Medulla oblongata (tissue), 1 donor: ENCODE measurements around the gene HSF5.
"Not testable (repeated sequence)": the region's sequence is repeated elsewhere in the genome, so short reads cannot be mapped to it uniquely, and the experiment has no call there.

Source experiments
- DNase-seq: peaks from one replicate; pipeline ENCODE4 v3.0.0-alpha.2; 2015; ENCODE audit errors: extremely low spot score

HSF5 gene

GRCh38 chr17:58412961-58413586 lies 75.1 kb downstream of the HSF5 start:
- DNase-seq = no peak

- no peak for DNase-seq
These were observed 76.0 kb downstream of the HSF5 start for GRCh38 chr17:58412064-58412703.

- no peak for DNase-seq
These were observed 76.8 kb downstream of the HSF5 start for GRCh38 chr17:58411408-58411894.

- DNase-seq = no peak
These were observed 77.3 kb downstream of the HSF5 start for GRCh38 chr17:58410714-58411407.

GRCh38 chr17:58409432-58409831 lies 78.8 kb downstream of the HSF5 start:
- DNase-seq = no peak

GRCh38 chr17:58403311-58403710 lies 84.9 kb downstream of the HSF5 start:
- DNase-seq = no peak

- DNase-seq = no peak
These were observed 85.5 kb downstream of the HSF5 start for GRCh38 chr17:58402679-58403078.

- DNase-seq = no peak
These were observed 86.2 kb downstream of the HSF5 start for GRCh38 chr17:58402047-58402446.

- DNase-seq = no peak
These were observed 86.9 kb downstream of the HSF5 start for GRCh38 chr17:58401287-58401686.

GRCh38 chr17:58400826-58401225 lies 87.4 kb downstream of the HSF5 start:
- no peak for DNase-seq

- DNase-seq = no peak
These were observed 88.2 kb downstream of the HSF5 start for GRCh38 chr17:58399974-58400373.

GRCh38 chr17:58398574-58399266 lies 89.5 kb downstream of the HSF5 start:
- no peak for DNase-seq

GRCh38 chr17:58397421-58397820 lies 90.8 kb downstream of the HSF5 start:
- not testable (repeated sequence) for DNase-seq

- no peak for DNase-seq
These were observed 92.0 kb downstream of the HSF5 start for GRCh38 chr17:58396173-58396572.

- DNase-seq = no peak
These were observed 93.5 kb downstream of the HSF5 start for GRCh38 chr17:58394534-58395223.

- DNase-seq = no peak
These were observed 96.8 kb downstream of the HSF5 start for GRCh38 chr17:58391302-58391984.

GRCh38 chr17:58390884-58391283 lies 97.3 kb downstream of the HSF5 start:
- no peak for DNase-seq

GRCh38 chr17:58388302-58389190 lies 99.7 kb downstream of the HSF5 start:
- no peak for DNase-seq

GRCh38 chr17:58387834-58388233 lies 100.4 kb downstream of the HSF5 start:
- no peak for DNase-seq

- DNase-seq = no peak
These were observed 101.5 kb downstream of the HSF5 start for GRCh38 chr17:58386708-58387107.
